OCI-LY1 (cell line): ENCODE results near the gene POLDIP3.

Experiments
- CTCF ChIP-seq: fragments of 200-600 bp; sonication (generic), shearing (Covaris generic); IDR thresholded peaks from 2 replicates; pipeline ENCODE4 v1.5.1; 2017; ENCODE audit warnings: mild to moderate bottlenecking, antibody characterized with exemption, low read length, moderate library complexity, mixed read lengths
- EZH2 ChIP-seq: fragments of 200-600 bp; sonication (generic), shearing (Covaris generic); IDR thresholded peaks from 2 replicates; pipeline ENCODE4 v1.8.0; 2017; ENCODE audit warnings: borderline replicate concordance, mixed run types, mild to moderate bottlenecking, antibody characterized with exemption, low read length, moderate library complexity, mixed read lengths

GRCh38 chr22:42596863-42597530 lies 17.7 kb downstream of the POLDIP3 start:
- TF ChIP-seq CTCF (no peak), EZH2 (no peak)
